ENCODE results near the gene MX1.

GRCh38 chr21:41458121-41458520 is 32.1 kb downstream of the MX1 start:
- no peak for TF ChIP-seq POLR2A (IDR thresholded peaks at IDR 0.05)
- no peak for TF ChIP-seq CTCF (IDR thresholded peaks at IDR 0.05)

Data from adrenal gland (tissue), 5 donors.